ENCODE measurements around the gene DMRT2.

The DMRT2 gene

GRCh38 chr9:1102642-1102970 lies 52.4 kb downstream of the DMRT2 start:
- Histone ChIP-seq H3K79me2 (ENCODE audit: control insufficient read depth, low read length) (no peaks in the 10 kb centered on the region), H3K27me3 (ENCODE audit: control insufficient read depth, low read length) (no peaks in the 10 kb centered on the region), H3K4me3 (ENCODE audit: low read length) (no peak overlapping the region), H4K20me1 (ENCODE audit: control insufficient read depth, insufficient read depth, low read depth, low read length) (no peaks in the 10 kb centered on the region), H3K4me1 (ENCODE audit: control insufficient read depth, low read length) (no peaks in the 10 kb centered on the region), H3K27ac (ENCODE audit: low read depth, low read length) (no peak overlapping the region), H3K36me3 (ENCODE audit: control insufficient read depth, low read length) (no peaks in the 10 kb centered on the region), H3K9me2 (replicated peaks; ENCODE audit: control insufficient read depth, low read length) (no peaks in the 10 kb centered on the region), H3K4me2 (ENCODE audit: low read length) (no peak overlapping the region), H3K9me3 (ENCODE audit: control insufficient read depth, insufficient read depth, low read length) (no peaks in the 10 kb centered on the region), H3F3A (ENCODE audit: control insufficient read depth, insufficient read depth) (no peaks in the 10 kb centered on the region)
- TF ChIP-seq CTCF (IDR thresholded peaks at IDR 0.05; ENCODE audit: low read depth, low read length, poor library complexity, severe bottlenecking) (no peak), EZH2phosphoT487 (IDR thresholded peaks at IDR 0.05; ENCODE audit: borderline replicate concordance, low read length) (no peak)

All from DOHH2 (cell line).